ENCODE results near the gene RASSF7. TPM values are rescaled to one million over a fixed set of nuclear protein-coding genes. Genes with fewer than 3 reads are reported as not detected.

The RASSF7 gene
- total RNA-seq, 2 experiments from 2014 or later: 19.8 to 21.2 TPM

- POLR2A ChIA-PET: interaction anchor here (0.6 to 1.6 kb wide), 2 partner anchors 15 to 46 kb away, joined by 3 read pairs; partner anchors contain the start of gene SCT
- CTCF ChIA-PET: interaction anchor here (1.3 kb wide), 1 partner anchor 37 kb away, joined by 3 read pairs; the partner anchor contains the start of gene PHRF1
Measured at GRCh38 chr11:612201-612960, 51.6 kb downstream of the RASSF7 start.

- POLR2A ChIA-PET: interaction anchor here (0.6 kb wide), 1 partner anchor 14 kb away, joined by 3 read pairs; the partner anchor contains the start of gene SCT
Measured at GRCh38 chr11:612961-613300, 52.2 kb downstream of the RASSF7 start.

GRCh38 chr11:613369-613968, 52.7 kb downstream of the RASSF7 start:
- CTCF ChIA-PET: interaction anchor here (0.7 to 1.3 kb wide), 3 partner anchors 38 to 115 kb away, joined by 3 read pairs; partner anchors contain the start of gene PHRF1

More at GRCh38 chr11:612961-613300, 52.2 kb downstream of the RASSF7 start:
- CTCF ChIA-PET: interaction anchor here (1.3 kb wide), 1 partner anchor 37 kb away, joined by 3 read pairs; the partner anchor contains the start of gene PHRF1

More at GRCh38 chr11:613369-613968, 52.7 kb downstream of the RASSF7 start:
- POLR2A ChIA-PET: interaction anchor here (0.6 kb wide), 1 partner anchor 38 kb away, joined by 3 read pairs; the partner anchor contains the start of gene PHRF1

Other genes with a start within 250 kb of the RASSF7 start
- gene IFITM1, start 246.9 kb upstream of the RASSF7 start, total RNA-seq: 10 to 100 TPM; 97.5 to 99.3 TPM
- gene IFITM3, start 240.1 kb upstream of the RASSF7 start, total RNA-seq: 10 to 100 TPM; 30.8 to 36.7 TPM
- under 1 TPM; 0.38 to 0.42 TPM for gene B4GALNT4, start 191.5 kb upstream of the RASSF7 start, total RNA-seq
- under 1 TPM in 1 of 2 experiments, not detected in 1; 0.50 TPM for gene PKP3, start 166.8 kb upstream of the RASSF7 start, total RNA-seq
- 10 to 100 TPM; 34.4 to 35.6 TPM for gene SIGIRR, start 146.0 kb upstream of the RASSF7 start, total RNA-seq
- gene ANO9, start 119.0 kb upstream of the RASSF7 start, total RNA-seq: 10 to 100 TPM; 21.9 to 22.0 TPM
- 10 to 100 TPM; 26.2 to 30.0 TPM for gene PTDSS2, start 110.7 kb upstream of the RASSF7 start, total RNA-seq
- 100 to 1,000 TPM; 120 TPM for gene RNH1, start 53.7 kb upstream of the RASSF7 start, total RNA-seq
- gene HRAS, start 25.4 kb upstream of the RASSF7 start, total RNA-seq: 10 to 100 TPM; 75.2 to 79.1 TPM
- 1 to 10 TPM; 1.8 to 2.1 TPM for gene LRRC56, start 23.4 kb upstream of the RASSF7 start, total RNA-seq
- gene LMNTD2, start 232 bp upstream of the RASSF7 start, total RNA-seq: under 1 TPM; 0.75 to 0.89 TPM
- gene PHRF1, start 15.5 kb downstream of the RASSF7 start, total RNA-seq: 10 to 100 TPM; 46.0 to 47.4 TPM
- gene IRF7, start 55.0 kb downstream of the RASSF7 start, total RNA-seq: 1 to 10 TPM; 7.6 to 9.5 TPM
- gene CDHR5, start 64.0 kb downstream of the RASSF7 start, total RNA-seq: not detected
- gene SCT, start 66.2 kb downstream of the RASSF7 start, total RNA-seq: not detected
- gene DRD4, start 76.3 kb downstream of the RASSF7 start, total RNA-seq: under 1 TPM; 0.29 to 0.30 TPM
- 10 to 100 TPM; 55.6 to 58.7 TPM for gene DEAF1, start 134.3 kb downstream of the RASSF7 start, total RNA-seq
- gene TMEM80, start 134.8 kb downstream of the RASSF7 start, total RNA-seq: 10 to 100 TPM in 1 of 2 experiments, 1 to 10 TPM in 1; 8.9 to 11.2 TPM
- gene EPS8L2, start 145.3 kb downstream of the RASSF7 start, total RNA-seq: 10 to 100 TPM; 12.6 to 14.3 TPM
- gene TALDO1, start 186.5 kb downstream of the RASSF7 start, total RNA-seq: 100 to 1,000 TPM; 270 to 286 TPM
- gene GATD1, start 216.5 kb downstream of the RASSF7 start, total RNA-seq: 10 to 100 TPM; 52.6 to 60.4 TPM
- gene CEND1, start 229.1 kb downstream of the RASSF7 start, total RNA-seq: 1 to 10 TPM; 1.3 to 1.4 TPM
- gene SLC25A22, start 237.3 kb downstream of the RASSF7 start, total RNA-seq: 10 to 100 TPM; 81.1 to 83.9 TPM
- 10 to 100 TPM; 32.7 TPM for gene PIDD1, start 244.3 kb downstream of the RASSF7 start, total RNA-seq
- 1,000 to 10,000 TPM; 2,602 to 2,630 TPM for gene RPLP2, start 249.0 kb downstream of the RASSF7 start, total RNA-seq

Data from activated CD8-positive, alpha-beta memory T cell treated with anti-CD3 and anti-CD28 coated beads for 36 hours (primary cell).